ENCODE results near the gene ACTR5.
A peak's percentile ranks its signal among the peaks of the same experiment; 100 is the strongest.

Gene ACTR5

GRCh38 chr20:38729767-38730166 lies 18.5 kb upstream of the ACTR5 start:
- no peak for DNase-seq (ENCODE audit: low spot score)
- Histone ChIP-seq H3K4me3 (no peak overlapping the region), H3K27ac (no peak overlapping the region)
- TF ChIP-seq, protein P1, sequence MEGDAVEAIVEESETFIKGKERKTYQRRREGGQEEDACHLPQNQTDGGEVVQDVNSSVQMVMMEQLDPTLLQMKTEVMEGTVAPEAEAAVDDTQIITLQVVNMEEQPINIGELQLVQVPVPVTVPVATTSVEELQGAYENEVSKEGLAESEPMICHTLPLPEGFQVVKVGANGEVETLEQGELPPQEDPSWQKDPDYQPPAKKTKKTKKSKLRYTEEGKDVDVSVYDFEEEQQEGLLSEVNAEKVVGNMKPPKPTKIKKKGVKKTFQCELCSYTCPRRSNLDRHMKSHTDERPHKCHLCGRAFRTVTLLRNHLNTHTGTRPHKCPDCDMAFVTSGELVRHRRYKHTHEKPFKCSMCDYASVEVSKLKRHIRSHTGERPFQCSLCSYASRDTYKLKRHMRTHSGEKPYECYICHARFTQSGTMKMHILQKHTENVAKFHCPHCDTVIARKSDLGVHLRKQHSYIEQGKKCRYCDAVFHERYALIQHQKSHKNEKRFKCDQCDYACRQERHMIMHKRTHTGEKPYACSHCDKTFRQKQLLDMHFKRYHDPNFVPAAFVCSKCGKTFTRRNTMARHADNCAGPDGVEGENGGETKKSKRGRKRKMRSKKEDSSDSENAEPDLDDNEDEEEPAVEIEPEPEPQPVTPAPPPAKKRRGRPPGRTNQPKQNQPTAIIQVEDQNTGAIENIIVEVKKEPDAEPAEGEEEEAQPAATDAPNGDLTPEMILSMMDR (IDR thresholded peaks at IDR 0.05): no peak

- Histone ChIP-seq H3K4me3 (peak overlapping the region; percentile 66), H3K27ac (no peak overlapping the region)
- TF ChIP-seq, protein P1 (IDR thresholded peaks at IDR 0.05): no peak
- no peak for DNase-seq (ENCODE audit: low spot score)
Measured at GRCh38 chr20:38730167-38730988, 17.9 kb upstream of the ACTR5 start.

GRCh38 chr20:38730989-38731737 lies 17.1 kb upstream of the ACTR5 start:
- no peak for DNase-seq (ENCODE audit: low spot score)
- TF ChIP-seq, protein P1 (IDR thresholded peaks at IDR 0.05): peak; percentile 95
- H3K4me3 ChIP-seq: peak overlapping the region; percentile 66
- no peak overlapping the region for H3K27ac ChIP-seq

DNA sequence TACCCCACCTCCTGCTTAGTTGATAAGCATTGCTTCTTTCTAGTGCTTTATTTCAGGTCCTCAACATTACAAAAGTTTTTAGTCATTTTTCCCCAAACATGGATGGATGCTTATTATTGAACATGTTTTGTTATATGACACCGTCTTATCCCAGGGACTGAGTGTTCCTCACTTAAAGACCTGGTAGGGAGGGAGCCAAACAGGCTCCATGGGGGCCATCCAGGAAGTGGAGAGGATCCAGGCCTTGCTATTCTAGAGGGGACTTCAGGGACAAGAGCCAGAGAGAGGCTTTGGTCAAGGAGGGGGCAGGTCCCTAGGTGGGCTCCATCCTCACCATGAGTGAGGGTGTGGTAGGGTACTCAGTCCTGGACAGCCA lies 16.5 kb upstream of the ACTR5 start:
- H3K27ac ChIP-seq: no peak overlapping the region
- H3K4me3 ChIP-seq: peak overlapping the region; percentile 66
- no peak for DNase-seq (ENCODE audit: low spot score)
- TF ChIP-seq, protein P1 (IDR thresholded peaks at IDR 0.05): no peak

DNA sequence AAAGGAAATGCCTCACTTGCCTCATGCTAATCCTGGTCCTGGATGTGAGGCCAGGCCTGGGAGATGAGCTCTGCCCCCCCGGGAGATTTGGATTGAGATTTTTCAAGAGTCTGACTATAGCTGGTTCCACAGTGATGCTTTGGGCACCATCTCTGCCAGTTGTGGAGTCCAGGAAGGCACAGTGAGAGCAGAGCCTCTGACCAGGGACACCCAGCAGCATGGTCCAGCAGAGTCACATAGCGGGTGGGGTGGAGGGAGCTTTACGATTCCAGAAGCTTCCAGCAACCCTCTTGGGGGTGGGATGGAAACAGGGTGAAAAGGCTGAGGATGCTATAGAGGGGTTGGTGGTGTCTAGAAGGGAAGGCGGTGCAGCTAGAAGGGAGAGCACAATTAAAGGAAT lies 15.3 kb upstream of the ACTR5 start:
- Histone ChIP-seq H3K27ac (no peak overlapping the region), H3K4me3 (no peak overlapping the region)
- TF ChIP-seq, protein P1 (IDR thresholded peaks at IDR 0.05): no peak
- no peak for DNase-seq (ENCODE audit: low spot score)

DNA sequence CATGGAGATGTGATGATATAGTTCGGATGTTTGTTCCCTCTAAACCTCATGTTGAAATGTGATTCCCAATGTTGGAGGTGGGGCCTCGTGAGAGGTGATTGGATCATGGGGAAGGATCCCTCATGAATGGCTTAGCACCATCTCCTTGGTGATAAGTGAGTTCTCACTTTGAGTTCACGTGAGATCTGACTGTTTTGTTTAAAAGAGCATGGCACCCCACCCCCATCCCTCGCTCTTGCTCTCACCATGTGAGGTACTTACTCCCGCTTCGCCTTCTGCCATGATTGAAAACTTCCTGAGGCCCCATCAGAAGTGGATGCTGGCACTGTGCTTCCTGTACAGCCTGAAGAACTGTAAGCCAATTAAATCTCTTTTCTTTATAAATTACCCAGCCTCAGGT lies 13.1 kb upstream of the ACTR5 start:
- H3K27ac ChIP-seq: no peak overlapping the region
- TF ChIP-seq, protein P1 (IDR thresholded peaks at IDR 0.05): no peak
- no peak for DNase-seq (ENCODE audit: low spot score)

More for the DNA sequence above, 13.1 kb upstream of the ACTR5 start:
- H3K4me3 ChIP-seq: no peak overlapping the region
